NB4 (cell line): Measurements from ENCODE around the gene RSAD1.

Source experiments
- DNase-seq: peaks from one replicate; pipeline ENCODE4 v3.0.0; 2010; ENCODE audit warnings: low read depth
- H3K4me3 ChIP-seq: one replicate; pipeline ENCODE4 v1.5.1; 2011; ENCODE audit warnings: mild to moderate bottlenecking, low read depth, low read length, moderate library complexity
- MYC ChIP-seq: IDR thresholded peaks from 2 replicates; pipeline ENCODE4 v1.6.1; 2011; ENCODE audit warnings: low read depth, low read length
- POLR2A ChIP-seq: IDR thresholded peaks from 2 replicates; pipeline ENCODE4 v1.6.1; 2011; ENCODE audit warnings: mild to moderate bottlenecking; ENCODE audit not compliant: insufficient read length; ENCODE audit errors: extremely low read depth
- TF ChIP-seq, protein P1 (sequence below): IDR thresholded peaks from 2 replicates; pipeline ENCODE4 v1.6.1; 2011; ENCODE audit warnings: low read depth, low read length
- TF ChIP-seq, protein P2 (sequence below): IDR thresholded peaks from one replicate; pipeline ENCODE4 v1.5.1; 2012; ENCODE audit warnings: low read depth, low read length

Gene RSAD1

DNA sequence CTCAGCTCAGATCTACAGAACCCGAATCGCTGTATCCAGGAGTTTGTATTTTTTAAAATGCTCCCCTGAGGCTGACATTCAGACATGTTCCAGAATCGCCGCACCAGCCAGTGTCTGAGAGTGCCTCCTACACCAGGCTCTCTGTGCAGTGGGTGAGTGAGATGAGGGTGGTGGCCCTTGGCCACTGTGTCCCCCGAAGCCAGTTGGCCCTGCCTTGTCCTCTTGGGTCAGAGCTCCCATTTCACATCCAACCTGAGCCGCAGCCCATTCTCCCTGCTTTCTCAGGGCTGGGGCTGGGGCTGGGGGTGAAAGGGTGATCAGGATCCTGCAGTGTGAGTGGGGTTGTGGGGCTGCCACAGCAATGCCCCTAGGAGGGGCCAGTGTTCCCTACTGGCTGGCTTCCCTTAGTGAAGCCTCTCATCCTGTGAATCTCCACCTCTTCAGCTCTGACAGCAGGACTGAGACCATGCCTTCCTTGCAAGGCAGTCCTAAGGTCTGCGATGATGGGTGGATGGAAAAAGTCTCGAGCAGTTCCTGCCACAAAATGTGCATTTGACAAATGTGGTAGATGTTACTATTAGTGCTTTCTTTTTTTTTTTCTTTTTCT, 16.7 kb downstream of the RSAD1 start:
- DNase-seq = no peak
- H3K4me3 ChIP-seq = no peak overlapping the region
- TF ChIP-seq MYC (no peak), POLR2A (no peak)
- TF ChIP-seq, protein P1, sequence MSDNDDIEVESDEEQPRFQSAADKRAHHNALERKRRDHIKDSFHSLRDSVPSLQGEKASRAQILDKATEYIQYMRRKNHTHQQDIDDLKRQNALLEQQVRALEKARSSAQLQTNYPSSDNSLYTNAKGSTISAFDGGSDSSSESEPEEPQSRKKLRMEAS = no peak
- TF ChIP-seq, protein P2, sequence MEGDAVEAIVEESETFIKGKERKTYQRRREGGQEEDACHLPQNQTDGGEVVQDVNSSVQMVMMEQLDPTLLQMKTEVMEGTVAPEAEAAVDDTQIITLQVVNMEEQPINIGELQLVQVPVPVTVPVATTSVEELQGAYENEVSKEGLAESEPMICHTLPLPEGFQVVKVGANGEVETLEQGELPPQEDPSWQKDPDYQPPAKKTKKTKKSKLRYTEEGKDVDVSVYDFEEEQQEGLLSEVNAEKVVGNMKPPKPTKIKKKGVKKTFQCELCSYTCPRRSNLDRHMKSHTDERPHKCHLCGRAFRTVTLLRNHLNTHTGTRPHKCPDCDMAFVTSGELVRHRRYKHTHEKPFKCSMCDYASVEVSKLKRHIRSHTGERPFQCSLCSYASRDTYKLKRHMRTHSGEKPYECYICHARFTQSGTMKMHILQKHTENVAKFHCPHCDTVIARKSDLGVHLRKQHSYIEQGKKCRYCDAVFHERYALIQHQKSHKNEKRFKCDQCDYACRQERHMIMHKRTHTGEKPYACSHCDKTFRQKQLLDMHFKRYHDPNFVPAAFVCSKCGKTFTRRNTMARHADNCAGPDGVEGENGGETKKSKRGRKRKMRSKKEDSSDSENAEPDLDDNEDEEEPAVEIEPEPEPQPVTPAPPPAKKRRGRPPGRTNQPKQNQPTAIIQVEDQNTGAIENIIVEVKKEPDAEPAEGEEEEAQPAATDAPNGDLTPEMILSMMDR = no peak

DNA sequence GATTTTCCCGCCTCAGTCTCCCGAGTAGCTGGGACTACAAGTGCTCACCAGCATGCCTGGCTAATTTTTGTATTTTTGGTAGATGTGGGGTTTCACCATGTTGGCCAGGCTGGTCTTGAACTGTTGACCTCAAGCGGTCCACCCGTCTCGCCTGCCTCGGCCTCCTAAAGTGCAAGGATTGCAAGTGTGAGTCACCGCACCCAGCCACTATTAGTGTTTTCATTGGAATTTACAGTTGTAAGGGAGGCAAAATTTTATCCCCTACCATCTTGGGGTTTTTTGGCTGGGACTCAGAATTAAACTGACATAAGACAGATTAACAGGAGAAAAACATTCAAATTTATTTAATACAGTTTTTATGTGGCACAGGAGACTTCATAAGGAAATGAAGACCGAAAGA, 17.3 kb downstream of the RSAD1 start:
- DNase-seq = no peak
- no peak overlapping the region for H3K4me3 ChIP-seq
- TF ChIP-seq, protein P2 = no peak
- TF ChIP-seq MYC (no peak), POLR2A (no peak)
- TF ChIP-seq, protein P1 = no peak

DNA sequence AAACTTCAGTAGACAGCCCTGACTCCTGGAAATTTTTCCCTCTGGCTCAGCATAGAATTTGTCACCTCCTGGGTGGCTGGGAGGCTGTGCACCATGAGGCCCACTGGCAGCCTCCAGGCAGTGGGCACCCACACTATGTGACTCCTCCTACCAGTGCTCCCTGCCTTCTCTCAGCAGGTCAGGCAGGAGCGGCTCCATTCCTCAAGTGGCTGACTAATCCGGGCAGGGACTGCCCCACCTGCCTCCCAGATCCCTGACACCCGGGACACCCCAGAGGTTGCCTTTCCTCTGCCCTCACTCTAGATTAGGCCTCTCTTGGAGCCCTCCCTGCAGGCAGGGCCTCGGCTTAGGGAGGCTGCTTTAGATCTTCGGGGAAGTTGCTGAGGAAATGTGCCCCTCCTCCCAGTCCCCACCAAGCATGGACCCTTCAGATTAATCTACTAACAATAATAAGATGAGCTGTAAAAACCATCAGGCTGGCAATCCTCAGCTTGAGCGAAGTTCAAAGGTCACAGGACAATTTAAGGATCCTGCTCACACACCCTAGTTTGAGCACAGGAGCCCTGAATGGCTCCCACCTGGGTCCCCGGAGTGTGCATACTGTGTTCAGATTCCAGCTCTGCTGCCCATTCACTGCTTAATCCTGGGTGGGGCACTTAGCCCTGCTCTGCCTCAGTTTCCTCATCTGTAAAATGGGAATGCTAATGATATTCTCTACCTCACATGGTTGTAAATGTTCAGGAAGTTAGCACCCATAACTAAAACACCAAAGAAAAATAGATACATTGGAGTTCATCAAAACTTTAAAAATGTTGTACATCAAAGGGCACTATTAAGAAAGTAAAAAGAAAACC, 19.6 kb downstream of the RSAD1 start:
- H3K4me3 ChIP-seq = no peak overlapping the region
- DNase-seq = no peak
- TF ChIP-seq MYC (no peak), POLR2A (no peak)
- TF ChIP-seq, protein P2 = no peak
- TF ChIP-seq, protein P1 = no peak

DNA sequence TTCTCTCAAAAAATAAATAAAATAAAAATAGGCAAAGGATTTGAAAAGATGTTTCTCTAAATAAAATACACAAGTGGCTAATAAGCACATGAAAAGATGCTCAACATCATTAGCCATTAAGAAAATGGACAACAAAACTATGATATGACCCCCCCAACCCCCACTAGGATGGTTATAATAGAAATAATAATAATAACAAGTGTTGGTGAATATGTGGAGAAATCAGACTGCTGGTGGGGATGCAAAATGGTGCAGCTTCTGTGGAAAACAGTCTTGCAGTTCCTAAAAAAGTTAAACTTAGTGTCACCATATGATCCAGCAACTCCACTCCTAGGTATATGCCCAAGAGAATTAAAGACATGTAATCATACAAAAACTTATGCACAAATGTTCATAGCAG, 20.6 kb downstream of the RSAD1 start:
- no peak for TF ChIP-seq MYC
- TF ChIP-seq POLR2A = no peak
- TF ChIP-seq, protein P2 = no peak
- TF ChIP-seq, protein P1 = no peak
- DNase-seq = no peak

DNA sequence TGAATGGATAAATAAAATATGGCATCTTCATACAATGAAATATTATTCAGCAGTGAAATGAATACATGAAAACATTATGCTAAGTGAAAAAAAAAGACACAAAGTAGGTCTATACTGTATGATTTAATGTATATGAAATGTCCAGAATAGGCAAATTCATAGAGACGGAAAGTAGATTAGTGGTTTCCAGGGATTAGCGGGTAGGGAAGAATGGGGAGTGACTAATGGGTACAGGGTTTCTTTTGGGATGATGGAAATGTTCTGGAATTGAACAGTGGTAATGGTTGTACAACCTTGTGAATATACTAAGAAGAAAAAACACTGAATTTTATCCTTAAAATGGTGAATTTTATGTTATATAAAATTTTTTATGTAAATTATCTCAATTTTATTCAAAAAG, 21.1 kb downstream of the RSAD1 start:
- no peak overlapping the region for H3K4me3 ChIP-seq
- DNase-seq = no peak
- TF ChIP-seq, protein P1 = no peak
- no peak for TF ChIP-seq POLR2A
- TF ChIP-seq MYC = no peak
- TF ChIP-seq, protein P2 = no peak

More for the DNA sequence above, 20.6 kb downstream of the RSAD1 start:
- no peak overlapping the region for H3K4me3 ChIP-seq
